ENCODE data around the gene APBA2.
A peak's percentile ranks its signal among the peaks of the same experiment; 100 is the strongest.

Gene APBA2

DNA sequence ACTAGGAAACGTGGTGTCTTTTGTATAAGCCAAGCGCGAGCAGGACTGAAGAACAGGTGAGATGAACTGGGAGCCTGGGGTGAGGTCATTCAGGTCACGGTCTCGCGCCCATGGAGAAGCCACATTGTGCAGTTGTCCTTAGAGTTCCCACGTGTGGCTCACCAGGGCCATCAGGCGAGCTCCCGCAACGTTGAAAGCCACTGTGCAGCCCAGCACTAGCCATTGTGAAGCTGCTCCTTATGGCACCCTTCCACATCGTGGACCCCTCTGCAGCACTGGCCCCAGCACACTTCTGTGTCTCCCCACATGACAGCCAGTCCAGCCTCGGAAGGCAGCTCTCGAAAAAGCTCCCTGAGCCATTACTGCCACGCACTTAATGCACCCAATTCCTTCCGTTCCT lies 7.6 kb upstream of the APBA2 start:
- H3K4me1 ChIP-seq (ENCODE audit: control insufficient read depth, insufficient read depth, low read length), result no peaks in the 10 kb centered on the region
- no peak overlapping the region for H3K27ac ChIP-seq (ENCODE audit: low read length)
- H3K9ac ChIP-seq (ENCODE audit: low read length in 2 of 2), result no peak overlapping the region
- H3K27me3 ChIP-seq (ENCODE audit: control insufficient read depth in 1 of 2, insufficient read depth in 2 of 2, low read length in 2 of 2), result no peaks in the 10 kb centered on the region
- H3K36me3 ChIP-seq (ENCODE audit: control insufficient read depth in 2 of 2, insufficient read depth in 2 of 2, low read length in 2 of 2), result no peaks in the 10 kb centered on the region
- no peaks in the 10 kb centered on the region for H3K9me3 ChIP-seq (ENCODE audit: control insufficient read depth in 2 of 2, low read length in 2 of 2)
- H3K4me3 ChIP-seq (ENCODE audit: low read length in 2 of 2), result no peak overlapping the region

DNA sequence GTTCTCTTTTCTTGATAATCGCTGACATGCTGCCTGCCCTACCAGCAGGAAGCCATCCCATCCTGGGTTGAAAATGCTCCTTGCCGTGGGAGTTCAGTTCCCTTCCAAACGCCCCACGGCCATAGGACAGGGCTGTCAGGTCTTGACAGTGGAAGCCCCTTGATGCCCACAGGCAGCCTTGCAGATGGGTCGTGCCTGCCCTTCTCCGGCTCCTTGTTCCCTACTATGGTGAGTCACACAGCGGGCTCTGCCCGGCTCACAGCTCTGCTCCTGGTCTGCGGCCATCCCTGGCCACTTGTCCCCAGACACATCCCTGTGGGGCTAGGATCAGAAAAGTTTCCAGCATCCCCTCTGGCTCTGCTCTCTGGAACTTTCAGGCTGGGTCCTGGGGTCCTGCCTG lies 6.2 kb upstream of the APBA2 start:
- Histone ChIP-seq H3K36me3 (ENCODE audit: control insufficient read depth in 2 of 2, insufficient read depth in 2 of 2, low read length in 2 of 2) (no peaks in the 10 kb centered on the region), H3K4me3 (ENCODE audit: low read length in 2 of 2) (no peak overlapping the region), H3K4me1 (ENCODE audit: control insufficient read depth, insufficient read depth, low read length) (no peaks in the 10 kb centered on the region), H3K9me3 (ENCODE audit: control insufficient read depth in 2 of 2, low read length in 2 of 2) (no peaks in the 10 kb centered on the region), H3K9ac (ENCODE audit: low read length in 2 of 2) (no peak overlapping the region), H3K27ac (ENCODE audit: low read length) (no peak overlapping the region), H3K27me3 (ENCODE audit: control insufficient read depth in 1 of 2, insufficient read depth in 2 of 2, low read length in 2 of 2) (peaks cover 0 to 2% of the 10 kb centered on the region in 2 donors)

DNA sequence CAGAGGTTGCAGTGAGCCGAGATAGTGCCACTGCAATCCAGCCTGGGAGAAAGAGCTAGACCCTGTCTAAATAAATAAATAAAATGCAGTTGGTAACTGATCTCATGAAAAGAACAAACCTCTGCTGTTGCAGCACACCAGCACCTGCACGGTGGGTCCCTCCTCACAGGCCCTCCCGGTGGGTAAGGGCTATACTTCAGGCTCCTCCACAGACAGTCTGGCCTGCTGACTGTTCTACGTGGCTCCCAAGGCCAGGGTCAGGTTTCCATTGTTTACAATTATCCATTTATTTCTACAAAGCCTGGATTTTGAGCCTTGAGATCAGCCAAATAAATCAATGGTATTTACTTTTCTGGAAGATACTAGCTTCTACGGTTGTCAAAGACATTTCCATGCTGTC lies 5.1 kb upstream of the APBA2 start:
- H3K36me3 ChIP-seq (ENCODE audit: control insufficient read depth in 2 of 2, insufficient read depth in 2 of 2, low read length in 2 of 2), result no peaks in the 10 kb centered on the region
- H3K4me3 ChIP-seq (ENCODE audit: low read length in 2 of 2), result no peak overlapping the region
- no peak overlapping the region for H3K27ac ChIP-seq (ENCODE audit: low read length)
- peaks cover 4% of the 10 kb centered on the region for H3K4me1 ChIP-seq (ENCODE audit: control insufficient read depth, insufficient read depth, low read length)
- H3K9ac ChIP-seq (ENCODE audit: low read length in 2 of 2), result no peak overlapping the region
- no peaks in the 10 kb centered on the region for H3K9me3 ChIP-seq (ENCODE audit: control insufficient read depth in 2 of 2, low read length in 2 of 2)
- peaks cover 7 to 10% of the 10 kb centered on the region in 2 donors for H3K27me3 ChIP-seq (ENCODE audit: control insufficient read depth in 1 of 2, insufficient read depth in 2 of 2, low read length in 2 of 2)

DNA sequence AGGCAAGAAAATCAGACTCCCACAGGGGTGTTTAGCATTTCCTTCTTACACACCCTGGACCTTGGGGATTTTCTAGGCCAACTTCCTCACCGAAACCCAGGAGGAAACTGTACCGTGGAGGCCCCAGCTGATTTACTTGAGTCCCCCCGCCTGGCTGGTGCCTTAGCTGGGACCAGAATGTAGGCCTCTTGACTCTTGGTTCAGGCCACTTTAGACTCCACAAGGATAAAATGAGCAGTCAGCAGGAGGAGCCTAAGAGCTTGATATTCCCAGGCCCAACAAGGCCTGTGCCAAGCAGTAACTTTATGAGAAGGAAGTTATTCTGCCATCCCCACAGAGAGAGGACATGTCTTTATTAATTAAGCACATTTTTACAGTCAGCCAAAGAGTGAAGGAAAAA lies 4.6 kb upstream of the APBA2 start:
- Histone ChIP-seq H3K27me3 (ENCODE audit: control insufficient read depth in 1 of 2, insufficient read depth in 2 of 2, low read length in 2 of 2) (peaks cover 7 to 10% of the 10 kb centered on the region in 2 donors), H3K4me3 (ENCODE audit: low read length in 2 of 2) (no peak overlapping the region), H3K9me3 (ENCODE audit: control insufficient read depth in 2 of 2, low read length in 2 of 2) (no peaks in the 10 kb centered on the region), H3K27ac (ENCODE audit: low read length) (no peak overlapping the region), H3K36me3 (ENCODE audit: control insufficient read depth in 2 of 2, insufficient read depth in 2 of 2, low read length in 2 of 2) (no peaks in the 10 kb centered on the region), H3K4me1 (ENCODE audit: control insufficient read depth, insufficient read depth, low read length) (peaks cover 4% of the 10 kb centered on the region), H3K9ac (ENCODE audit: low read length in 2 of 2) (no peak overlapping the region)

DNA sequence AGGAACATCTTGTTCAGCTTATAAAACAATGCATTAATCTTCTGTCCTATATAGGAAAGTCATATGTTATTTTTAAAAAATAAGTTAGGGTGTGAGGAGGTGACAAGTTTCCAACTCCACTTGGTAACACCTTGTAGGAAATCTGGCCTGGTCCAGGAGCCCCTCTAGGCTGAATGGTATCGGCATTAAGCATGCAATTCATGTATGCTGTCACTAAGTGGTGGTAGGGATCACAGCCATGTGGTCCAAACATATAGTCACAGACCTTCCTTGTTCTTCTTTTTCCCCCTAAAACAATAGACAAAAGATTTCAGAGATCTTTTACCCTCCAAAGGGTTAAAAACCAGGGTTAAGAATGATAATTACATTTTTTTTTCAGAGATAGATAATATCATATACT lies 4.2 kb upstream of the APBA2 start:
- Histone ChIP-seq H3K4me1 (ENCODE audit: control insufficient read depth, insufficient read depth, low read length) (peaks cover 4% of the 10 kb centered on the region), H3K4me3 (ENCODE audit: low read length in 2 of 2) (no peak overlapping the region), H3K9me3 (ENCODE audit: control insufficient read depth in 2 of 2, low read length in 2 of 2) (no peaks in the 10 kb centered on the region), H3K36me3 (ENCODE audit: control insufficient read depth in 2 of 2, insufficient read depth in 2 of 2, low read length in 2 of 2) (no peaks in the 10 kb centered on the region), H3K27ac (ENCODE audit: low read length) (no peak overlapping the region), H3K9ac (ENCODE audit: low read length in 2 of 2) (no peak overlapping the region), H3K27me3 (ENCODE audit: control insufficient read depth in 1 of 2, insufficient read depth in 2 of 2, low read length in 2 of 2) (peaks cover 7 to 11% of the 10 kb centered on the region in 2 donors)

DNA sequence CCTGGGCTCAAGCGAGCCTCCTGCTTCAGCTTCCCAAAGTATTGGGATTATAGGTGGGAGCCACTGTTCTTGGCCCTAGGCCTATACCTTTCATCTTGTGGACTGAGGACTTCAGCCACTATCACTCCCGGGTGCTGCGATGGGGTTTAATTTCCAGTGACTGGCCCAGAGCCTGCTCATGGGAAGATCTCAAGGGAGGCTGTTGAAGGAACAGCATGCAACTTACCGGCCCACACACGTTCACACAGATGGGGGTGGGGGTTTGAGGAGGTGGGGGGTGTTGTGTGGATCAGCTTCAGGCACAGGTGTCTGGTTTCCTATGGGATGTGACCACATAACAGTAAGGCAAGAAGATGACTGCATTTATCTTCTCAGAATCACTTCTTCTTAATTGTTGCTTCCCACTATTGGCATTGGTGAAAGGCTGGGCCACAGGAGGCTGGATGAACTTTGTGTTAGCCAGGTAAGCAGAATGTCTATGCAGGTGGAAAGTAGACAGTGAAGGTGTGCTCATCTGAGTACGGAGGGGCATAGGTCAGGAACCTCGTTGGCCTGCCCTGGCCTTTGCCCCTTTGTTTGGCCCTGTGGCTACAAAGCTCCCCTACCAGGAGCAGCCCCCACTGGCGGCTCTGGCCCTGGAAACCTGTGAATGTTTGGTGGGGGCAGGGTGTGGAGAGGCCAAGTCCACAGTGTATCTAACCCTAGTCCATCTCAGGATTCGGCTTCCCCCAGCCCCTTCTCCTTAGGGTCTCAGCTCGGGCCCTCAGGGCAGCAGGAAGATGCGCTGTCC lies 1.4 kb upstream of the APBA2 start:
- no peaks in the 10 kb centered on the region for H3K36me3 ChIP-seq (ENCODE audit: control insufficient read depth in 2 of 2, insufficient read depth in 2 of 2, low read length in 2 of 2)
- H3K9me3 ChIP-seq (ENCODE audit: control insufficient read depth in 2 of 2, low read length in 2 of 2), result no peaks in the 10 kb centered on the region
- no peak overlapping the region for H3K4me3 ChIP-seq (ENCODE audit: low read length in 2 of 2)
- no peak overlapping the region for H3K27ac ChIP-seq (ENCODE audit: low read length)
- H3K4me1 ChIP-seq (ENCODE audit: control insufficient read depth, insufficient read depth, low read length), result peaks cover 4% of the 10 kb centered on the region
- no peak overlapping the region for H3K9ac ChIP-seq (ENCODE audit: low read length in 2 of 2)
- H3K27me3 ChIP-seq (ENCODE audit: control insufficient read depth in 1 of 2, insufficient read depth in 2 of 2, low read length in 2 of 2), result peaks cover 14 to 20% of the 10 kb centered on the region in 2 donors

DNA sequence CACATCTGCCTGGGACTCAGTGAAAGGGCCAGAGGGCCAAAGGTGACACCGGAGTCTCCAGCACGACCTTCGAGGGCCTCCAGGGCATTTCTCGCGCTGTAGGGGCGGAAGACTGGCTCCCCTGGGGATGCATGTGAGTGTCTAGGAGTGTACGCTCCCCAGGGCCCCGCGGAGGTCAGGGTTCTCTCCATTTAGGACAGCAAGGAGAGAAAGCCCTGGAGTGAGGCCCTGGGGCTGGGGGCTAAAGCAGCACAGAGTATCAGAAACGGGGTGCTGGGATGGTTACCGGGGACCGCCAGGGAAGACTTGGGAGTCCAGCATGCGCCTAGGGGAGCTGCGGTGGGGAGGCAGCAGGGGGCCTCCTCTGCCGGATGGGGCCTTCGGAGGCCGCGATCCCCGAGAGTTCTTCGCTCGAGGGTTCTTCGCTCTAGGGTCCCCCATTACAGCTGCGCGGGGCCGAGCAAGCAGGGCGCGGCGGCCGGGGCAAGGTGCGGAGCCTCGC lies 595 bp upstream of the APBA2 start:
- Histone ChIP-seq H3K27ac (ENCODE audit: low read length) (no peak overlapping the region), H3K36me3 (ENCODE audit: control insufficient read depth in 2 of 2, insufficient read depth in 2 of 2, low read length in 2 of 2) (no peaks in the 10 kb centered on the region), H3K4me1 (ENCODE audit: control insufficient read depth, insufficient read depth, low read length) (peaks cover 4% of the 10 kb centered on the region), H3K9me3 (ENCODE audit: control insufficient read depth in 2 of 2, low read length in 2 of 2) (no peaks in the 10 kb centered on the region), H3K9ac (ENCODE audit: low read length in 2 of 2) (no peak overlapping the region), H3K27me3 (ENCODE audit: control insufficient read depth in 1 of 2, insufficient read depth in 2 of 2, low read length in 2 of 2) (peaks cover 14 to 20% of the 10 kb centered on the region in 2 donors), H3K4me3 (ENCODE audit: low read length in 2 of 2) (peak overlapping the region in 1 of 2 donors; percentile 60)

DNA sequence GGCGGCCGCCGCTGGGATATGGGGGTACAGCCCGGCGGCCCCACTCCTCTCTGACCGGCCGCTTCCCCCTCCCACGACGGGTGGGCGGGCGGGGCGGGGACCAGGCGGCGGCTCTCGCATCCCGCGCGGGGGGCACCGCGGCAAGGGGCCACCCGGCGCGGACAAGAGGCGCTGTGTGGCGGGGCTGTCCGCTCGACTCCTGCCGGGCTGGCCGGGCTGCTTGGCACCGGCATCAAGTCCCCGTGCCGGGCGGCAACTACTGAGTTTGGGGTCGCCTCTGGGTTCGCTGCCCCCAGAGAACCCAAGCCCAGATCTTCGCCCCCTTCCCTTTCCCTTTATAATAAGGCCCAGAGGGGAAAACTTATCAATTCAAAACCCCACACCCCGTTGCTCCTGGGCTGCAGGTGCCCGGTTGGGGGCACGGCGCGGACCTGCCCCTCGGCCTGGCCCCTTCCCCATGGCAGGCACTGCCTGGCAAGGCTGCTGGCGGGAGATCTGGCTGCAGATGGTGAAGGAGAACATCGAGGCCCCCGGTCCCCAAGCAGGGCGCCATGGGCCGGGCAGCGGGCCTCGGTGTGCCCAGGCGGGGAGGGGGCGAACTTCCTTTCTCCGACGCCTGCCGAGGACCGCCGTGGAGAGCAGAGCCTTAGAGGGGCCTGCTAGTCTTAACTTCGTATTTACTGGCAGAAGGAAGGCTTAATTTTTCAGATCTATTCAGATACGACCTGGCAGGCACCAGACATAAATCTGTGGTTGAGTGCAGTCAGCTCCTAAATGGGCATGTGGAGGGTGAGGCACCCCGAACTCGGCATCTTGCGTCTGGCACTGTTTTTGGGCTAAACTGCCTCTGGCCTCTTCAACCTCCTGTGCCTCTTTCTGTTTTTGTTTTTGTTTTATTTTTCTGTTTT lies 911 bp downstream of the APBA2 start:
- H3K36me3 ChIP-seq (ENCODE audit: control insufficient read depth in 2 of 2, insufficient read depth in 2 of 2, low read length in 2 of 2), result no peaks in the 10 kb centered on the region
- peak overlapping the region in 1 of 2 donors; percentile 60 for H3K4me3 ChIP-seq (ENCODE audit: low read length in 2 of 2)
- H3K9ac ChIP-seq (ENCODE audit: low read length in 2 of 2), result no peak overlapping the region
- H3K27me3 ChIP-seq (ENCODE audit: control insufficient read depth in 1 of 2, insufficient read depth in 2 of 2, low read length in 2 of 2), result peaks cover 14 to 20% of the 10 kb centered on the region in 2 donors
- no peaks in the 10 kb centered on the region for H3K9me3 ChIP-seq (ENCODE audit: control insufficient read depth in 2 of 2, low read length in 2 of 2)
- no peak overlapping the region for H3K27ac ChIP-seq (ENCODE audit: low read length)
- H3K4me1 ChIP-seq (ENCODE audit: control insufficient read depth, insufficient read depth, low read length), result peaks cover 4% of the 10 kb centered on the region

DNA sequence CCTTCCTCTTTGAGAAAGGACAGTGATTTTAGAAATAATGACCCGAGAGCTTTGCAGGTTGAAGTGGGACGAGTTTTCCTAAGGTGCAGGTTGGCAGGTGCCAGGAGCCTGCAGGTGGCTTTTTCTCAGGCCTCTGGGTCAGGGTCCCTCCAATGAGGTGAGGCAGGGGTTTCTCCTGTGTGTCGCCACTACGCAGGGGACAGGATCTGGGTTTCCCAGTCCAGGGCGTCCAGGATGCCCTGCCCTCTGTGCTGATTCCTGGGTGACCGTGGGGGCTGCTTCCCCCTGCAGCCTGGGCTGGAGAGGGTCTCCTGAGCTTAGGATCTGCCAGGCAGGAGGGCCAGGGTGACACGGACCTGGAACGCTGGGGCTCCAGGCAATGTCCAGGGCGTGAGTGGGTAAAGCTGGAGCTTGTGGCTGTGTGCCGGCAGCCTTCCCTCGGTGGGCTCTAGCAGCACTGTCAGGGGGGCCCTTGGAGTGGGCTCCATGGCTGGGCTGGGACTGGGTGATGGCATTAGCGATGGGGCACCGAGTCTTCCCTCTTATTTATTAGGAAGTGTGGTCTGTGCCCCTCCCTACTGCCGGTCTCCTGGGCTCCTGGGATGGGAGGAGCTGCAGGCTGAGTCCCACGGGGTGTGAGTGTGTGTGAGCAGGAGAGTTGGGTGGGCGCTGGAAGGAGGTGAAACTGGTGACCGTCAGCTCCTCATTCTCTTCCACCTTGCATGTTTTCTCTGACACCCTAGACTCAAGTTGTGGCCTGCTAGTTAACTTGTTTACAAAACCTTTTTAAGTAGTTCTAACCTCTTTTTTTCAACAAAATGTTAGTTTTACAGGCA lies 1.8 kb downstream of the APBA2 start:
- Histone ChIP-seq H3K27me3 (ENCODE audit: control insufficient read depth in 1 of 2, insufficient read depth in 2 of 2, low read length in 2 of 2) (peaks cover 14 to 20% of the 10 kb centered on the region in 2 donors), H3K9me3 (ENCODE audit: control insufficient read depth in 2 of 2, low read length in 2 of 2) (no peaks in the 10 kb centered on the region), H3K27ac (ENCODE audit: low read length) (no peak overlapping the region), H3K4me1 (ENCODE audit: control insufficient read depth, insufficient read depth, low read length) (peaks cover 4% of the 10 kb centered on the region), H3K9ac (ENCODE audit: low read length in 2 of 2) (no peak overlapping the region), H3K36me3 (ENCODE audit: control insufficient read depth in 2 of 2, insufficient read depth in 2 of 2, low read length in 2 of 2) (no peaks in the 10 kb centered on the region), H3K4me3 (ENCODE audit: low read length in 2 of 2) (no peak overlapping the region)

DNA sequence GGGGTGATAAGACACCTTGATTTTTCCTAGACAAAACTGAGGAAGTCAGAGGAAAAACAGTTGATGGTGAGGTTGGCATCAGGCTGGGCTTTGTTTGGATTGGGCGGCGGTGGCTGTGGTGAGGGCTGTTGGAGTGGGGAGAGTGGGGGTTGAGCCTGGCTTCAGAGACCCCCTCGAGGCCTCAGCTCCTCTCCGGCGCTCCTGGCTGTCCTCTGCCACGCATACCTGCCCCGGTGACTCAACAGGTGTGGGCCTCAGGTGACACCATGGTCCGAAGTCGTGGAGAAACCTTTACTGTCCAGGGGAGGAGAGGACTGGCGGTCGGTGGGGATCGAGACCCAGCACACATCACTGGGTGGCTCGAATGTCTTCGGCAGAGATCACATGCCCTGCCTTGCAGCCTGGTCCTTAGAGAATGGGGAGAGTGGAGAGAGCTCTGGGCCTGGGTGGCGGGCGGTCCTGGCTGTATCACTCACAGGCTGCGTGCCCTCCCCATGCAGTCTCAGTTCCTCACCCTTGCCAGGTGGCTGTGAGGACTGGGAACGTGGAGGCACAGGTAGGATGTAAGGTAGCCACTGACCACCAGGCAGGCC lies 2.6 kb downstream of the APBA2 start:
- H3K36me3 ChIP-seq (ENCODE audit: control insufficient read depth in 2 of 2, insufficient read depth in 2 of 2, low read length in 2 of 2), result no peaks in the 10 kb centered on the region
- H3K9ac ChIP-seq (ENCODE audit: low read length in 2 of 2), result no peak overlapping the region
- H3K9me3 ChIP-seq (ENCODE audit: control insufficient read depth in 2 of 2, low read length in 2 of 2), result no peaks in the 10 kb centered on the region
- H3K27me3 ChIP-seq (ENCODE audit: control insufficient read depth in 1 of 2, insufficient read depth in 2 of 2, low read length in 2 of 2), result peaks cover 14 to 20% of the 10 kb centered on the region in 2 donors
- H3K4me3 ChIP-seq (ENCODE audit: low read length in 2 of 2), result no peak overlapping the region
- peaks cover 4% of the 10 kb centered on the region for H3K4me1 ChIP-seq (ENCODE audit: control insufficient read depth, insufficient read depth, low read length)
- H3K27ac ChIP-seq (ENCODE audit: low read length), result no peak overlapping the region
